Mucosa of descending colon (tissue), 3 donors: ENCODE measurements around the gene GSE1. TPM values are rescaled to one million over a fixed set of nuclear protein-coding genes. Genes with fewer than 3 reads are reported as not detected.
A peak's percentile ranks its signal among the peaks of the same experiment; 100 is the strongest.

Source experiments
- ATAC-seq: fragments of 200-7000 bp; cut with Tn5 transposase; one replicate; pipeline ENCODE4 v1.9.1; 2020; ENCODE audit warnings: mild to moderate bottlenecking, moderate library complexity
- DNase-seq, 3 donors: peaks; one replicate each; pipeline ENCODE4 v3.0.0-alpha.2; 2020
- H3K36me3 ChIP-seq: fragments of 200-600 bp; one replicate; pipeline ENCODE4 v1.8.0; 2021; ENCODE audit warnings: low read depth, mild to moderate bottlenecking
- H3K4me1 ChIP-seq: fragments of 200-600 bp; one replicate; pipeline ENCODE4 v1.8.0; 2021; ENCODE audit warnings: low read depth, mild to moderate bottlenecking
- H3K4me3 ChIP-seq: fragments of 200-600 bp; one replicate; pipeline ENCODE4 v1.8.0; 2021; ENCODE audit warnings: mild to moderate bottlenecking
- H3K9me3 ChIP-seq: fragments of 200-600 bp; one replicate; pipeline ENCODE4 v1.8.0; 2021; ENCODE audit warnings: mild to moderate bottlenecking
- intact Hi-C, 2 donors: fragments of 100-400 bp; cut with DNase I in 1 of 2; cut with micrococcal nuclease in 1 of 2; formaldehyde crosslinking; loops; one replicate each; pipeline versions ENCODE4 v1.11.0 to v1.11.1; 2022; cut with DNase I, micrococcal nuclease
- total RNA-seq, 3 donors: library from RNA; stranded (reverse); fragmentation: NEBNext Ultra II Directional in 2 of 3; extraction: Animal tissue kit (Norgen Biotek cat#: 25700) in 2 of 3; gene quantifications; one replicate each; pipeline versions ENCODE4 v1.2.1 to v1.2.4, GENCODE V29; 2021 to 2023
- TF ChIP-seq, protein P1 (sequence below): fragments of 200-600 bp; IDR thresholded peaks from one replicate; pipeline ENCODE4 v1.8.0; 2022; ENCODE audit warnings: antibody characterized with exemption, mild to moderate bottlenecking
- donor health status: DM: no; HTN: no; CAD: no; lungs with moderate emphysema.
- donor health status: DM: no; HTN: no; CAD: no.
- donor health status: DM: no; HTN: yes; CAD: no.

The GSE1 gene
- total RNA-seq, 3 donors from 2014 or later: 107 to 122 (median 107) TPM

DNA sequence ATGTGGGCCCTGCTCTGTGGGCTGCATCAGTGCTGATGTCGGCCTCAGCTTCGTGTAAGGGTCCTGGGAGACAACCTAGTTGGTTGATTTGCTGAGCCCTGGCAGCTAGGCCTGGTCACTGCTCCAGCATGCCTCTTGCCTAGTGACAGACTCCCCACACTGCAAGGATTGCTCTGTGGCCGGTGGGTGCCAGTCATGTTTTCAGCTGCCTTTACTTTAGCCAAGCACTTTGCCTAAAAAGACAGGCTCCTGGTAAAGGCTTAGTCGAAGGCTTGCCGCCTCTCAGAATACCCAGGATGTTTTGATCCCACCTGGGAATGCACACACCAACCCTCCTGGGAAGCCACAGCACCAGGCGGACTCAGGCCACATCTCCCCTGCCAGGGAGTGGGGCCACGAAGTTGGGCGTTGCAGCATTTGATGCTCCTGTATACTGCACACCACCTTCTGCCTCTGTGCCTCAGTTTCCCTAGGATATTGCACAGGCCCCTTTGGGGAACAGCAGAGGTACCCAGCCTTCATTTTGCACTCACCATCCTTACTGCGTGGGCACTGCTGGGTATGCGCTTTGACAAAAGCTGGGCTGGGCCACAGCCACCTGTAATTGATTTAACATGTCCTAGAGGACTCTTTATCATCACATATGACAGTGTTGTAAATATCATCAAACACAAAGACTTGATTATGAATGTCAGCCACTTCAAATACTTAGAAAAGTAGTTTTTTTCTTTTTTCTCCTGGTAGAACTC, 55.7 kb downstream of the GSE1 start:
- Histone ChIP-seq H3K36me3 (peaks cover 29% of the 10 kb centered on the region), H3K4me1 (peaks cover 5% of the 10 kb centered on the region)

DNA sequence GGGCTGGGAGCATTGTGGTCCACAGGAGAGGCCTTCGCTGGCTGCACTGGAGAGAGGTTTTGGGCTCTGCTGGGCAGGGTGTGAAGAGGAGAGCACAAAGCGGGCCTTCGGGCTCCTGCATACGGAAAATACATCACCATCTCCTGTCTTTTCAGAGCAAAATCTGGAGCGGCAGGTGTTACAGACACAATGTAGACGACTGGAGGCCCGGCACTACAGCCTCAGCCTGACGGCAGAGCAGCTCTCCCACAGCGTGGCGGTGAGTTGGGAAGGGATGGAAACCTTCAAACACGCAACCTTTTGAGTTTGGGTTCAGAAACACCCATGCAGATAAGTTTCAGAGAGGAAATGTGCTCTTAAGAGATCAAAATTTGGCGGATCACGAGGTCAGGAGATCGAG, 57.7 kb downstream of the GSE1 start:
- ATAC-seq (no peak), DNase-seq (no peak)
- Histone ChIP-seq H3K4me3 (no peak overlapping the region), H3K4me1 (peaks cover 10% of the 10 kb centered on the region), H3K36me3 (peaks cover 22% of the 10 kb centered on the region), H3K9me3 (no peaks in the 10 kb centered on the region)
- TF ChIP-seq, protein P1, sequence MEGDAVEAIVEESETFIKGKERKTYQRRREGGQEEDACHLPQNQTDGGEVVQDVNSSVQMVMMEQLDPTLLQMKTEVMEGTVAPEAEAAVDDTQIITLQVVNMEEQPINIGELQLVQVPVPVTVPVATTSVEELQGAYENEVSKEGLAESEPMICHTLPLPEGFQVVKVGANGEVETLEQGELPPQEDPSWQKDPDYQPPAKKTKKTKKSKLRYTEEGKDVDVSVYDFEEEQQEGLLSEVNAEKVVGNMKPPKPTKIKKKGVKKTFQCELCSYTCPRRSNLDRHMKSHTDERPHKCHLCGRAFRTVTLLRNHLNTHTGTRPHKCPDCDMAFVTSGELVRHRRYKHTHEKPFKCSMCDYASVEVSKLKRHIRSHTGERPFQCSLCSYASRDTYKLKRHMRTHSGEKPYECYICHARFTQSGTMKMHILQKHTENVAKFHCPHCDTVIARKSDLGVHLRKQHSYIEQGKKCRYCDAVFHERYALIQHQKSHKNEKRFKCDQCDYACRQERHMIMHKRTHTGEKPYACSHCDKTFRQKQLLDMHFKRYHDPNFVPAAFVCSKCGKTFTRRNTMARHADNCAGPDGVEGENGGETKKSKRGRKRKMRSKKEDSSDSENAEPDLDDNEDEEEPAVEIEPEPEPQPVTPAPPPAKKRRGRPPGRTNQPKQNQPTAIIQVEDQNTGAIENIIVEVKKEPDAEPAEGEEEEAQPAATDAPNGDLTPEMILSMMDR: no peak
- intact Hi-C loops: no loop called here

More for the DNA sequence above, 55.7 kb downstream of the GSE1 start:
- TF ChIP-seq, protein P1: no peak
- DNase-seq (no peak), ATAC-seq (no peak)
- H3K4me3 ChIP-seq: no peak overlapping the region
- H3K9me3 ChIP-seq: no peaks in the 10 kb centered on the region
- intact Hi-C loops: no loop called here

DNA sequence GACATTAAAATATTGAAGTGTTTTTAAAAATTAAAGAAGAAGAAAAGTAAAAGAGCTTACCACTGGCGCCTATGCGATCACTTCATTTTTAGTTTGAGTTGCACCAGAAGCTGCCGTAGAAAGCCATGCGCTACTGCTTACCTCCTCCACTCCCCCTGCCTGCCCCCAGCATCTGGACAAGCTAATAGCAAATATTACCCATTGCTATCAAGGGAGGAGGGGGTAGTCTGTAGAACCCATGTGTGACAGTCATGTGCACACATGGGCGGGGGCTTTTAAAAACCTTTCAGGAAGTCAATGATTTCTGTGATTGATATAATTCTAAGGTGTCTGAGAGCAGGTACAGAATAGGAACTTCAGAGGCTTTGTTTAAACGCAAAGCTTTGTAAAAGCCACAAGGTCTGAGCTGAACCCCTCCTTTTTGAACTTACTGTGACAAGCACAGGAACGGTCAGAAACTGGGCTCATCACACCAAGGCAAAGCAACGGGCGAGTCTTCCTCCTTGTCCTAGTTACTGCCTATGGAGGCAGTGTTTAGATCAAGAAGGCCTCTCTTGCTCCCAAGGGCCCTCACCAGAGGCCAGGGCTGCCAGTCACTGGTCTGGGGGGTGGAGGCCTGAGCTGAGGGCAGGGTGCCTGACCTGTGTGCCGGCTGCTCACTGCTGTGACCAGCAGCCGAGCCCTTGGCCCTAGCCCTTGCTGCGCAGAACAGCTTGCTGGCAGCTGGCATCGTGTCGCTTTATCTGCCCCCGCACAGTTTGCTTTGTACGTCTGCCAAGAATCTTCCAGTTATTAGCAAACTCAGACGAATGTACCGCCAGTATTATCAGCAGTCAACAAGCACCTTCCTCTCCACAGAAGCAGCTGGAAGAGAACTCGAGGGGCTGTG, 60.7 kb downstream of the GSE1 start:
- TF ChIP-seq, protein P1: no peak
- DNase-seq (peak in 1 of 3 donors; percentile 39), ATAC-seq (peak; percentile 57)
- no peak overlapping the region for H3K4me3 ChIP-seq
- intact Hi-C loops: no loop called here
- no peaks in the 10 kb centered on the region for H3K9me3 ChIP-seq
- H3K4me1 ChIP-seq: peaks cover 16% of the 10 kb centered on the region
- H3K36me3 ChIP-seq: peaks cover 14% of the 10 kb centered on the region

DNA sequence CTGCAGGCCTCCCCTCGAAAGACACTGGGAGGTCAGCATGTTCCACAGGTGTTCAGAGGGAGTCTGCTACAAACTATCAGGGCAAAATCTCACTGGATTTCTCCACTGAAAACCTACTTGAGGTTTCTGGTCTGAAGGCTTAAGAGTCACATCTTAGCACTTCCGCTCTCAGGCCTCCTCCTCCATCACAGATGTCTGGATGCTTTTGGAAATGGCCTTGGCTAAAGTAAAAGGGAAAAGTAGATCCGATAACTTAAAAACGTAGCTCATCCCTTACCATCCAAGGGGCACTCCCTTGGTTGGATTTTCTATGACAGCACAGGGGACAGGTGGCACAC, 61.3 kb downstream of the GSE1 start:
- intact Hi-C loops: no loop called here
- Histone ChIP-seq H3K4me1 (peaks cover 21% of the 10 kb centered on the region), H3K9me3 (no peaks in the 10 kb centered on the region), H3K36me3 (peaks cover 9% of the 10 kb centered on the region), H3K4me3 (no peak overlapping the region)
- TF ChIP-seq, protein P1: no peak
- DNase-seq (no peak), ATAC-seq (no peak)

DNA sequence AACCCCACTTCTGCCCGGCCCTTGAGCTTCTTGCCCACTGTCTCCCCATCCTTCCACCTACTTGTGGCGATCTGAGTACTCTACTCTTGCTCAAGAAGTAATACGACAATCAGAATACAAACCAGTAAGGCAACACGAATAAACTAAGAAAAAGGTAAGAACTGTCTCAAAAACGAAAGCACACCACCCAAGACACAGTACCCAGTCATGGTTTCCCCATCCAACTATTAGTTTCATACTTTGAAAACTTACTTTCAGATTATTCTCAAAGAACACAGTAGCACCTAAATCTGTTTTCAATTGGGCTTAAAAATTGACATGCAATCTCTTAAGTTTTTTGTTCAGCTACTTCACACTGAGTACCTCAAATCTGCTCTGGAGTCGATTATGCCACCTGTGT, 61.7 kb downstream of the GSE1 start:
- H3K4me1 ChIP-seq: peaks cover 21% of the 10 kb centered on the region
- intact Hi-C loops: no loop called here
- peaks cover 9% of the 10 kb centered on the region for H3K36me3 ChIP-seq
- no peak overlapping the region for H3K4me3 ChIP-seq
- no peak for ATAC-seq
- TF ChIP-seq, protein P1: no peak
- DNase-seq: no peak
- no peaks in the 10 kb centered on the region for H3K9me3 ChIP-seq
